Measurements from ENCODE around the gene TSPAN31.

The TSPAN31 gene

DNA sequence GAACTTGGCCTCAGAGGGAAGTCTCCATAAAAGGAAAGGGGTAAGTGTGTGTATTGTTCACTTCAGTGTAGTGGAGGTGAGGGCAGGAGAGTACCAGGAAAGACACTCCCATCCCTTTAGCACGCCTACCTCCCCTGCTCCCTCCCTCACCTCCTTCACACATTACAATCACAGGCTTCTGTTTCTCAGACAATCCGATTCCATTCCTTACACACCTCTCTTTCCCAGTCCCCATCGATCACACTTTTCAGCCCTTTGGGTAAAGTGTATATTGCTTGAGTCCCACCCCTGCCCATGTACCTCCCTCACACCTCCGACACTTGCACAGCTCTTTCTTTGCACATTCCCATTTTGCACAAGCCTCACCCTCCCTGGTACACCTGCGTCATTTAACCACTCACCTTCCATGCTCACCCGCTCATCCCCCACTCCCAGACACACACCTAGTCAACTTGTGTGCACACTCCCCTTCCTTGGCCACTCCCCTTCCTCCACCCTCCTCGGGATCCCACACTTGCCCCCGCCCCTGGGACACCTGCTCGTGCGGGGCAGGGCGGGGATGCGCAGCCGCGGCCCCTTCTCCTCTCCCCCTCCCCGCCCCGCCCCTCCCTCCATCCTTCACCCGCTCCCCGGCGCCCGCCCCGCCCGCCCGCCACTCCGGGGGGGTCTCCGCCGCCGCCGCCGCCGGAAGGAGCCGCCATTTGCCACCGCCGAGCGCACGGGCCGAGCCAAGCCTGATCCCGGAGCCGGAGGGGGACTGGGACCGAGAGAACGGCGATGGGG lies 9.8 kb downstream of the TSPAN31 start, which contains the start of gene MARCHF9:
MARCHF9 (plus strand) TSS at position 693 of the 783 bp plus-strand sequence. CDS start 426 bp downstream, outside the sequence.
- DNase-seq = peak; percentile 80

DNA sequence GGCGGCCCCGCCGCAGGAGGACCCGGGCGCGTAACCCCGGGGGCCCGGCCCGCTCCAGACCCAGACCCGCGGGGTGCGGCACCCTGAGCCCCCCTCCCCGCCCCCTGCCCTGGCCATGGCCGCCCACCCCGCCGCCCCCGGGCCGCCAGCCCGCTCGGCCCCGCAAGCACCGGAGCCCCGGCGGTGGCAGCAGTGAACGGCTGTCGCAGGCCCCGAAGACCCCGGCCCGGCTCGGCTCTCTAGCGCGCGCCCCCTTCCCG lies 10.3 kb downstream of the TSPAN31 start:
- no peak for DNase-seq

DNA sequence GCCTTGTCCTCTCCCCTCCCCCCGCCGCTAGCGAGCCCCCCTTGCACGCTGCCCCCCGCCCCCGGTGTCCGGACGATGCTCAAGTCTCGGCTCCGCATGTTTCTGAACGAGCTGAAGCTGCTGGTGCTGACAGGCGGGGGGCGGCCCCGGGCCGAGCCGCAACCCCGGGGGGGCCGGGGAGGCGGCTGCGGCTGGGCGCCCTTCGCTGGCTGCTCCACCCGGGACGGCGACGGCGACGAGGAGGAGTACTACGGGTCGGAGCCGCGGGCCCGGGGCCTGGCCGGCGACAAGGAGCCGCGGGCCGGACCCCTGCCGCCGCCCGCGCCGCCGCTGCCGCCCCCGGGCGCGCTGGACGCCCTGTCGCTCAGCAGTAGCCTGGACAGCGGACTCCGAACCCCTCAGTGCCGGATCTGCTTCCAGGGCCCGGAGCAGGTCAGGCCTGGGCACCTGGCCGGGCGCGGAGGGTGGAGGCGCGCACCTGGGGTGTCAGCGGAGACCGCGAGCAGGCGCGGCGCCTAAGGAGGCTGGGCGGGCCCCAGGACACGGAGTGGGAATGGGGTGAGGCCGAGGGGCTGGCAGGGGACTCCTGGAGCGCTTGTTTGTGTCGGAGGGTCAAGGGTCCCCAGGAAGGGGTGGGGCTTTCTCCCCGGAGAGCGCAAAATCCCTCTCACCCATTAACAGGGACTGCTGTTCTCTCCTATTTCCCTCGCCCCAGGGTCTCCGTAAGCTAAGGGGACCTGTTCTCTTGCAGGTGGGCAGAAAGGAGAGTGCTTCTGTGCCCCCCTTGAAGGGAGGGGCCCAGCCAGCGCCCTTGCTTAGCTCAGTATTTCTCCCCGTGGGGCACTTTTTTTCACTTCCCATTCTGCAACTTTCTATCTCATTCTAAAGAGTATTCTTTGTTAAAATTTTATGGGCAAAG lies 10.9 kb downstream of the TSPAN31 start:
- peak; percentile 43 for DNase-seq

DNA sequence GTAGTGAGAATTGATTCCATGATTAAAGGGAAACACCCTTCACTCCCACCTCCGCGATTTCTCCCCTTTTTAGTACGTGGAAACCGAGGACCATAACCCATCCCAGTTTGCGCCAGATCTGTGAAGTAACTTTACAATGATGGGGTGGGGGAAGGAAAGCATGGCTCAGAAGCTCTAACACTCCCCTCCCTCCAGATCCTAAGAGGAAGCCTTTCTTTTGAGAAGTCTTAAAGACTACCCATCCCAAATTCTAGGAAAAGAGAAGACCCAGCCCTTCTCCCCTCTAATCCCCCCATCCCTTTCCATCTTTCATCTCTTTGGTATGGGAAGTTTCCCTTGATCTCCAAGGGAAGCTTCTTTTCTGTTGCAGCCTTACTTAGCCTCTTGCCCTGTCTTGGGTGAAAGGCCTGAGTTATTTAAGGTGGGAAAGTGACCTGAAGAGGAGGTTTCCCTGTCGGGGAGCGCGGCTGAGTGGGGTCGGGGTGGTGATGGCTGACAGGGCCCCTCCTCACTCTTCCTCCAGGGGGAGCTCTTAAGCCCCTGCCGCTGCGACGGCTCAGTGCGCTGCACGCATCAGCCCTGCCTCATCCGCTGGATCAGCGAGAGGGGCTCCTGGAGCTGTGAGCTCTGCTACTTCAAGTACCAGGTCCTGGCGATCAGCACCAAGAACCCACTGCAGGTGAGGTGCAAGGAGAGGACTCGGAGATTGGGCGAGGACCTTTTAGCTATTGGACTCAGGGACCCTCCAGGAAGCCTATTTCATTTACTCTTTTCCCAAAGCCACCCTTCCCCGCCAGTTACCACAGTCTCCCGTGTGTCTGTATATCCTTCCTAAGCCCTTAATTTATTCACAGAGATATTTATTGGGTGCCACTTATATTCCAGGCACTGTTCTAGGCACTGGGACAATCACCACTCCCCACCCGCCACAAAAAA lies 11.8 kb downstream of the TSPAN31 start:
- DNase-seq = peak; percentile 61

DNA sequence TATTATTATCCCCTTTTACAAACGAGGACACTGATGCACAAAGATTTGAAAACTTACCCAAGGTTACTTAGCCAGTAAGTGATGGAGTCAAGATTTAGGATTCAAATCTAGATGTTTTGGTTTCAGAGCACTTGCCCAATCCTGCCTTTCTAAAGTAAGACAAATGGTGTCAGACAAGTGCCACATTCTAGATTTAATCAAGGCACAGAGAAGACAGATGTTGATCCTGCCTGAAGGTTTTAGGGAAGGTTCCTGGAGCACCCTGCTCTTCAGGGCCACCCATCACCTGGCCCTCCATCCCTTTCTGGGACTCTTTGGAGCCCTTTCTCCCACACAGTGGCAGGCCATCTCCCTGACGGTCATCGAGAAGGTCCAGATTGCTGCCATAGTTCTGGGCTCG lies 12.9 kb downstream of the TSPAN31 start:
- DNase-seq = no peak

DNA sequence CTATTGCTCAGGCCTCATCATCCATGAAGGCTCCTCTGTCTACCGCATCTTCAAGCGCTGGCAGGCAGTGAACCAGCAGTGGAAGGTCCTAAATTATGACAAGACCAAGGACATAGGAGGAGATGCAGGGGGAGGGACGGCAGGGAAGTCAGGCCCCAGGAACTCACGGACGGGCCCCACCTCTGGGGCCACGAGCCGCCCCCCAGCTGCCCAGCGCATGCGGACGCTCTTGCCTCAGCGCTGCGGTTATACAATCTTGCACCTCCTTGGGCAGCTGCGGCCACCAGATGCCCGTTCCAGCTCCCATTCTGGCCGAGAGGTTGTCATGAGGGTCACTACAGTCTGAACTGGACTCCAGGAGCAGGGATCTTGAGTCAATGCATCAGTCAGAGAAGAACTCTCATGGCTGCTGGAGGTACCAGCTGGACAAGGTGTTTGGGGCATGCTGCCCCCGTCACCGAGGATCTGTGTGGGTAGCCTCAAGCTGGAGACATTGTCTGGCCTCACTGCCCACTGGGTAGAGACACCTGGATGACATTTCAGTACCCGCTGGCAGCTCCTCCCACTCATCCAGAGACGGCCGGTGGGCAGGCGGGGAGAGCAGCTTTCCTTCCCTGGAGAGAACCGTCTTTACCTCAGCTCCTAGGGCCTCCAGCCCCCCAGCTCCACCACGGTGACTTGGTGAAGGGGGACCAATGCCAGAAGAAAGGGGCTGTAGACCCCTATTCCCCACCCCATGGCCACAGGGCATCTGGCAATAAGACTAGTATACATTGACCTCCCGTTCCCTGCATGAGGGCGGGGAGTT lies 13.9 kb downstream of the TSPAN31 start:
- no peak for DNase-seq

DNA sequence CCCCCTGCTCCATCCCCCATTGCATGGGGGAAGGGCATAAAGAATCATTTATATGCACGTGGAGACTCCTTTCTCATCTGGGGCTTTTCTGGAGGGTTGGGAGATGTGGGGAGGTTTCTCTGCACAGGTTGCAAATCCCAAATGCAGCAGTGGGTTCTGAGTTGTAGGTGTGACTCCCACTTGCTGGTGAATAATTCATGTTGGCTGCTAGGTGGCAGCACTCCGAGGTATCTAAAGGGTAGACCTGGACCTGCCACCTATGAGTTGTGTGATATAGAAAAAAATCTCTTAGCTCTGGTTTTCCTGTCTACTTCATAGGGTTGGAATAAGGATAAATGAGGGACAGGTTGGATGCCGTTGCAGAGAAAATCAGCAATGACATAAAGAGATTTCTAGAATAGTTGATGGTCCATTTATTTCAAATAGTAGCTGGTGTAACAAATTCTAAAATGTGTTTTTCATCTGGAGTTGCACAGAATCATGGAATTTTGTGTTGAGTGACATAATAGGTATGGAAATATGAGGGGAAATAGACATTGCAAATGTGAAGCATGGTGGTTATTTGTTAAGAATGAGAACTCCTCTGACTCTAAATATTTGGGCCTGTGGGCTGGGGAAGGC lies 14.6 kb downstream of the TSPAN31 start:
- no peak for DNase-seq

DNA sequence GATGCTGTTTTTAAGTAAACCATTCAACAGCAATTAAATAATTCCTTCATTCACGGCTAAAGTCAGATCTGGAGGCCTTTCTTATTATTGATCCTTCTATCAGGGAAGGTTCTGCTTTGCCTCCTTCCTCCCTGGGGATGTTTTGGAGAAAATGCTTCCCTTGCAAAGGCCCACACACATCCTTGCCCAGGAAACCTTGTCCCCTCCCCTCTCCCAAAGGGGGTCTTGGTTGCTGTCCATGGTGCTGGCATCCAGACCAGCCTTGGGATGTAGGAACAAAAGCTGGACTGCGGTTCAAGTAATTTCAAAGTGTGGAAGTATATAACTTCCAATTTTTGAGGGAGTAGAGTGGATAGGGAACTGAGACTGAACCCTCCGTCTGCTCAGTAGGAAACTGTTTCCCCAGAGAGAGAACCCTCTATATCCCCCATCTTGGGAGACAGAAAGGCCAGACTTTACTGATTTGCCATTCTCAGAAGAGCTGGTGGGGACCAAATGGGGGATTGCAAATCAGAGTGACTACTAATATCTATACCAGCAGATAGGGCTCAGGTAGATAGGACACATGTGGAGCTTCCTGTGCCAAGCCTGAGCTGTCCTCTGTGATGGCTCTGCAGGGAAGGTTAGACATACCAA lies 15.6 kb downstream of the TSPAN31 start:
- DNase-seq = no peak

DNA sequence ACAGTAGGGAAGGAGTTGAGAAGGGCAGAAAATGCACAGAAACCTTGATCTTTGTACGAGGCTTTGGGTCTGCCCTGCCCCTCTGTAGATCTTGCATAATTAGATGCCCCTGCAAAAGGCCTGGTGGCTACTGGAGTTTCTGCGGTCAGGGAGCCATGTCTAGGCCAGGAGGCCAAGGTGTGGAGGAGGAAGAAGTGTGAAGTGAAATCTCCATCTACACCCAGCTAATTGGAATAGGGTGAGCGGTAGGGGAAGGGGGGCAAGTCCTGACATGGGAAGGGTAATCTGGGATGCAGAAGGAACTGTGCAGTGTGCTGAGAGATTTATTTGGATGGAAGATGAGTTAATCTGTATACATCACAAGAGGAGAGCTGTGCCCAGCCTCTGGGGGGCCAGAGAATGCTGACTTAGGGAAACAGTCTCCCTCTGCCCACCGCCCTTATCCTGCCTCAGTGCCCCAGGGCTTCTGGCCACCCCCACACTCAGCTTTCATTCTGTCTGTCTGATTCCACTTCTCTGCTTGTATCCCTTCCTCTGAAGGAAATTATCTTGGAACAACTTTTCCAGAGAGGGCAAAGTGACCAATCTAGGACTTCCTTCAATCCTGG lies 16.7 kb downstream of the TSPAN31 start:
- DNase-seq = no peak

DNA sequence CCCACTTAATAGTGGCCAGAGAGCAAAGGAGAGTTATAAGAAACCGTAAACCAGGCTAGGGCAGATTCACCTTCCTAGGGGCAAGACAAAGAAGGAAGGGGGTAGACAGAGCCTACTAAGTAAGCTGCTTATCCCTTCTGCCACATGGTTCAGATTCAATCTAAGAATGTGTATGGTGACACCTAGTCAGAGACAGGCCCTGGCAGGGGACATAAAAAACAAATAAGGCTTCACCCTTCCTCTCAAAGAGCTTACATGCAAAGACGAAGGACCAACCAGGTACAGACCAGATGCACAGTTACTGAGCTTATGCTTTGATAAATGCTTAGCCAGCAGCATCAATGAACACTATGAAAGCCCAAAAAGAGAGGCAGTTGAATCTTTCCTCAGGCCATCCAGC lies 17.6 kb downstream of the TSPAN31 start:
- DNase-seq = no peak

DNA sequence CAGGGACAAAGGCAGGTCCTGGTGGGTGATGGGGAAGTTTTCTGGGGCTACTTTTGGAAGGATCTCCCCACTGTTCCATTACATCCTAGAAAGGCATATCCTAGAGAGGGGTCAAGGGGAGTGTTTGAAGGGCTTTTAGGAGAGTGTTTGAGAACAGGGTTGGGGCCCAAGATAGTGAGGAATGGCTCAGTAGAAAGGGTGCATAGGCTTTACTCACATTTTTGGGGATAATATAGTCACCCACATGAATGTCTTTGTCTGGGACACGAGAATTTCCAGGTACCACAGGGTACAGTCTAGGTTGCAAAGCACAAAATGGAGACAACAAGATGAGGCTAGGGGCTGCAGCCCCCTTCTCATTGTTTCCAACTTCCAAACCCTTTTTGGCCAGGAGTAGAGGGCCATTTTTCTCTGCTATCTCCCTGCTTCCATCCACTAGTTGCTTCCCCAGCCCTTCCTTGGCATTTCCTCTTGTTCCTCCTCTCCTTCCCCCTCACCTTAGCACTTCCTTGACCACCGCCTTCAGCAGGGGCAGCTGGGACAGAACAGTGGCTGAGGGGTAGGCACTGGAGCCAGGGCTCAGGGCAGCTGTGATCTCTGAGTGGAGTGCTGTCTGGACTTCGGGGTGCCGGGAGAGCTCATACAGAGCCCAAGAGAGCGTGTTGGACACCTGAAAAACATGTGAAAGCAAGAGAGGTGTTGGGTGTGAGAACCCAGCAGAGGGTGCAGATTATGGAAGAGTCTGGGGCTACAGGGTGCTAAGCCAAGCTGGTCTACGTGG lies 19.2 kb downstream of the TSPAN31 start:
- no peak for DNase-seq

DNA sequence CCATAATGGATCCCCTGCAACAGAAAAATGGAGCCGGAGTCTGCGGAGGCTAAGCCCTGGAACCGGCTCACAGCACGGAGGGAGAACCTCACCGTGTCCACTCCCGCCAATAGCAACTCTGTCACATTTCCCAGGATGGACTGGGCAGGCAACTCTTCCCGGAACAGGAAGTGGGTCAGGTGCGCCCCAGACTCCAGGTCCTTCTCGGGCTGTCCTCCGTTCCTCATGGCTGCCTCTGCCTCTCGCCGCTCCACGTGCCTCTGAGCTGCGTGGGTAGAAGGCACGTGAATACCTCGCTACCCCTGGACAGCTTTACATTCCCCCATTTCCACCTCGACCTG lies 19.8 kb downstream of the TSPAN31 start:
- no peak for DNase-seq

DNA sequence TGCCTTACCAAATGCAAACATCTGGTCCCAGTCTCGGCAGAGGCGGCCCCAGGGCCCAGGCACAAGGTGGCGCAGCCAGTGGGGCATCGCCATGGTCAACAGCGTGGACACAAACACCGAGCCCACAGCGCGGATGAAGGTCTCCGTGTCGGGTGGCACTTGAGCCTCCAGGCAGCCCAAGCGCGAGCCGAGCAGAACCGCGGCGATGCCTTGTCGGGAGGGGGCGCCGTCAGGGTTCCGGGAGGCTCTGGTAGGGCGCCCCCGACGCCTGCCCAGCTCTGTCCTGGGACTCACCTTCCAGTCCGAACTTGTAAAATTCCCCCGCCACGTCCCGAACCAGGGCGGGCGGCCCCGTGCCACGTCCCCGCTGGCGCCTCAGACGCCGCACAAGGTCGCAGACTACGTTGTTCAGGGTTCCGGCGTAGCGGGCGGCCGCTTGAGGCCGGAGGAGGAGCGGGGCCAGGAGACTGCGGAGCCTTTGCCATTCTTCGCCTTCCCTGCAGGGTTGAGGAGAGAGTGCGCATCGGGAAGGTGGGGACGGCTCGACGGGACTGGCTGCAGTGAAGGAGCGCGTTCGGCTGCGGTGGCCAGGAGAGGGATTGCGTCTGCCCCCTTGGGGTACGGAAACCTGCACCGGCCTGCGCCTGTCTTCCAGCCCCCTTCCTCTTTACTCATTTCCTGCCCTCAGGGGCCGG lies 20.3 kb downstream of the TSPAN31 start:
- peak; percentile 38 for DNase-seq

DNA sequence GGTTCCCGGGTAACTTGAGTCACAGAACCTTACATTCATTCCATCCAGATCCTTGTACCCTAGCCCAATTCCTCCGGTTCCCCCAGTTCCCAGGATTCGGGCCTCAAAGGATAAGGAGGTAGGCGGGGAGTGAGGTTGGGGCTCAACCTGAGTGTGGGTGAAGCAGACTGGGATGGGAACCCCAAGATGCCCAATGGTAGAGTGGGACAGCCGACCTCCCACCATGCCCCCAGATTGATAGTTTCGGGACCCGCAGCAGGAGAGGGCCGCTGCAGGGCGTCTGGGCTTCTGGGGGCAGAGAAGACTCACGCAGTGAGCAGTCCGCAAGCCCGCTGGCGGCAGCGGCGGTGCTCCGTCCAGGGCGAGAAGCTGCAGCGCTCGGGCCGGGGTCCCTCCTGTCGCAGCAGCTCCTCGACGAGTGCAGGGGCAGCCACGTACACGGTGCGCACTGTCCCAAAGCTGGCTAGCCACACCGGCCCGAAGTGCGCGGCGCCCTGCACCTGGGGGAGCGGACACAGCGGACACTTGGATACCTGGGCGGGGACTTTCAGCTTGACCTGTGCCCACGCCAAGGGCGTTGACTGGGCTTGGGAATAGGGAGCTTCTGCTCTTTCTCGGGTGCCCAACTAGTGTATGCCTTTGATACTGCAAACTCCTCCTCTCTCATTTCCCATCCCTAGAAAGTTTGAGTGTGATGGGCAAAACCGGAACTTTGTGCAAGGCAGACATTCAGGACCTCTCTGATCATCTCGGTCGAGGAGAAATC lies 21.0 kb downstream of the TSPAN31 start:
- no peak for DNase-seq

DNA sequence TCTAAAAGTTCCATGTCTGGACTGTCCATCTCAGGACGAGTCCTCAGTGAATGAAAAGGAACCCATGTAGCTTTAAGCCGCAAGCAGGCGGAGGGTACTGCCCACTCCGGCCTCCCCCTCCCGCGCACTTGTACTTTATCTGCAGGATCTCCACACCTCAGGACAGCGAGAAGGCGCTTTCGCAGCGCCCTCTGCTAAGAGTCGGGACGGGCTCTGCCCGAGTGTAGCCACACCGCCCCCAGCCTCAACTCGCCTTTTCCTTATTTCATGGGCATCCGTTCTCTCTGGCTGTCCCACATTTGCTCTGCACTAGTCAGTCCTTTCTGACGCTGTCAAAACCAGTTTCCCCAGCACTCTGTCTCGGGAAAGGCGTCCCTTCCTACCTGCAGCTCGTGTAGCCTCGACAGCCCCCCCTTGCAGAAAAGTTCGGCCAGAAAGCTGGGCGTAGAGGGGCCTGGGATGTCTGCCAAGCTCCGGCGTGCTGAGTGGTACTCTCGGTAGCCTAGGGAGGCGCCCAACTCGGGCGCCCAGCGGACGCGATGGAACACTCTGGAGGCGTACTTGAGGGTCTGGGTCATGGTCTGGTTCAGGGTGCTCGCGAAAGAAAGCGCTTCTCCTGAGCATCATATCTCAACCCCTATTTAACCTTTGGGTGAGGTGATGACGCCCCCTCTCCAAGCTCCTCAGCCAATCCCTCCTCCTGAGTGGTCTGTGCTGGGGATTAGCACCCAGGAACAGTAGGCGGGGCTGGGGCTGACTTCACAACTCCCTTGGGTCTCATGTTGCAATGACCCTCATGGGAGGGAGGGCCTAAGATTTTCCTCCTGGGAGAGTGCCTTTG lies 21.8 kb downstream of the TSPAN31 start, which contains the start of gene CYP27B1:
CYP27B1 (minus strand) TSS at position 615 of the 841 bp plus-strand sequence; CDS start at position 578, 37 bp downstream.
- no peak for DNase-seq

DNA sequence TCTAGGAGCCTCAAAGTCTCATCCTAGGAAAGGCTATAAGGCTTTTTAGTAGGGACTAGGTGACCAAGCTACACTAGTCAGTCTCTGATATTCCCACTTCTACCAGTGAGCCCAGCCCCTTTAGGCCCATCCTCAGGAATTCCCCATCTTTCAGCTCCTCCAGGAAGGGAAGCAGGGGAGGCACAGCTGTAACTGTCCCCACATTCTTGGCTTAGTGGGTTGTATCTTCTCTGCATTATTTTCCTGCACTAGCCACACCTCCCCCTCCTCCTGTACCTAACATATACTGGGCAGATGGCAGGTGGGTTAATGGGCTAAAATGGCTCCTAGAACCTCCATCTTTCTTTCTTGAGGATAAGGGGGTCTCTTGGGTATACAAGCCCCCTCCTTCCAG lies 22.5 kb downstream of the TSPAN31 start:
- DNase-seq = no peak

DNA sequence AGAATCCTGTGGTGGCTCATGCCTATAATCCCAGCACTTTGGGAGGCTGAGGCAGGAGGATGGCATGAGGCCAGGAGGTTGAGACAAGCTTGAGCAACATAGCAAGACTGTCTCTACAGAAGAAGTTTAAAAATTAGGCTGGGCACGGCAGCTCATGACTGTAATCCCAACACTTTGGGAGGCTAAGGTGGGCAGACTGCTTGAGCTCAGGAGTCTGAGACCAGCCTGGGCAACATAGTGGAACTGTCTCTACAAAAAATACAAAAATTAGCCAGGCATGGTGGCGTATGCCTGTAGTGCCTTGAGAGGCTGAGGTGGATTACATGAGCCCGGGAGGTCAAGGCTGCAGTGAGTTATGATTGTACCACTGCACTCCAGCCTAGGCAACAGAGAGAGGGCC lies 23.0 kb downstream of the TSPAN31 start:
- DNase-seq = no peak

All from effector CD4-positive, alpha-beta T cell (primary cell).